NCI-H187 treated with DMSO at 0.1 percent for 48 hours (cell line): Measurements from ENCODE around the gene ZNF117.
"Not testable (repeated sequence)": the region's sequence is repeated elsewhere in the genome, so short reads cannot be mapped to it uniquely, and the experiment has no call there.

Experiments
- DNase-seq: peaks from one replicate; lab custom pipeline; 2025; lab: John Stamatoyannopoulos, UW

The ZNF117 gene

GRCh38 chr7:64996305-64996704 lies 5.5 kb upstream of the ZNF117 start:
- DNase-seq = no peak

GRCh38 chr7:64993901-64994300 lies 3.1 kb upstream of the ZNF117 start:
- DNase-seq = no peak

- DNase-seq = no peak
Observed at GRCh38 chr7:64992971-64993370, 2.1 kb upstream of the ZNF117 start.

- DNase-seq = no peak
Observed at GRCh38 chr7:64990216-64990615, 620 bp downstream of the ZNF117 start.

GRCh38 chr7:64978497-64979203 lies 12.2 kb downstream of the ZNF117 start:
- no peak for DNase-seq

GRCh38 chr7:64965594-64965993 lies 25.2 kb downstream of the ZNF117 start:
- DNase-seq = no peak

GRCh38 chr7:64959072-64959747 lies 31.6 kb downstream of the ZNF117 start:
- DNase-seq = peak; percentile 90

GRCh38 chr7:64951250-64951848 lies 39.5 kb downstream of the ZNF117 start:
- no peak for DNase-seq

GRCh38 chr7:64950673-64951072 lies 40.2 kb downstream of the ZNF117 start:
- not testable (repeated sequence) for DNase-seq

- not testable (repeated sequence) for DNase-seq
Observed at GRCh38 chr7:64948774-64949173, 42.1 kb downstream of the ZNF117 start.

- DNase-seq = no peak
Observed at GRCh38 chr7:64947252-64948000, 43.4 kb downstream of the ZNF117 start.

- DNase-seq = no peak
Observed at GRCh38 chr7:64946772-64947171, 44.1 kb downstream of the ZNF117 start.

GRCh38 chr7:64945503-64946175 lies 45.2 kb downstream of the ZNF117 start:
- no peak for DNase-seq

GRCh38 chr7:64944667-64945502 lies 46.0 kb downstream of the ZNF117 start:
- not testable (repeated sequence) for DNase-seq

- not testable (repeated sequence) for DNase-seq
Observed at GRCh38 chr7:64940021-64940420, 50.8 kb downstream of the ZNF117 start.

GRCh38 chr7:64938540-64938939 lies 52.3 kb downstream of the ZNF117 start:
- DNase-seq = no peak

- no peak for DNase-seq
Observed at GRCh38 chr7:64934478-64934877, 56.4 kb downstream of the ZNF117 start.

- not testable (repeated sequence) for DNase-seq
Observed at GRCh38 chr7:64928252-64929187, 62.3 kb downstream of the ZNF117 start.
